ENCODE results near the gene PPDPF. TPM values are rescaled to one million over a fixed set of nuclear protein-coding genes. Genes with fewer than 3 reads are reported as not detected.

The PPDPF gene
- total and polyA plus RNA-seq, 2 donors (not counting 3 experiments of a cell fraction or from before 2014, with no cell fraction given) = 52.2 to 219 TPM

GRCh38 chr20:63555661-63556381, 35.3 kb downstream of the PPDPF start:
- intact Hi-C loops (cut with micrococcal nuclease) = no loop called here
- H3K79me2 ChIP-seq (ENCODE audit: control insufficient read depth, insufficient read depth, low read length) = no peaks in the 10 kb centered on the region
- H3K9me3 ChIP-seq (replicated peaks; ENCODE audit: control insufficient read depth, insufficient read depth, low read length) = no peaks in the 10 kb centered on the region
- H3K4me1 ChIP-seq (ENCODE audit: control insufficient read depth, extremely low read depth, insufficient read depth, low read length) = no peaks in the 10 kb centered on the region
- FAIRE-seq = no peak
- CTCF ChIA-PET = no interaction called here
- H3K9me1 ChIP-seq (replicated peaks; ENCODE audit: control insufficient read depth, extremely low read depth, insufficient read depth, low read length) = no peaks in the 10 kb centered on the region
- H3K9ac ChIP-seq (replicated peaks; ENCODE audit: extremely low read depth, insufficient read depth, low read length) = no peak overlapping the region
- no peak for DNase-seq (ENCODE audit: low read depth, low spot score)
- peaks cover 0 to 9% of the 10 kb centered on the region in 2 experiments for H3K36me3 ChIP-seq (ENCODE audit: control insufficient read depth in 2 of 2, extremely low read depth in 1 of 2, insufficient read depth in 2 of 2, low read length in 2 of 2)
- dilution Hi-C loops (cut with MboI; ENCODE audit: extremely low pct_ligation_motif_present, low sequenced_read_pairs) = no loop called here
- no peaks in the 10 kb centered on the region for H4K20me1 ChIP-seq (replicated peaks; ENCODE audit: control insufficient read depth, extremely low read depth, insufficient read depth, low read length)
- no peak overlapping the region for H3K4me3 ChIP-seq (replicated peaks in 1 of 3; ENCODE audit: insufficient read depth in 1 of 3, low read depth in 1 of 3, low read length in 3 of 3)
- no peak overlapping the region for H3K4me2 ChIP-seq (ENCODE audit: insufficient read depth, low read length)
- BruUV-seq (replicated peaks) = no TSS peak
- H2AFZ ChIP-seq (ENCODE audit: low read depth, low read length) = no peak overlapping the region
- POLR2A ChIA-PET = no interaction called here
- TF ChIP-seq MYC (IDR thresholded peaks at IDR 0.05; ENCODE audit: low read depth, low read length) = no peak
- TF ChIP-seq MAX (IDR thresholded peaks at IDR 0.05; ENCODE audit: insufficient read depth, insufficient read length) = no peak
- TF ChIP-seq POLR2AphosphoS5 (IDR thresholded peaks at IDR 0.05; ENCODE audit: insufficient read depth, low read depth, low read length) = no peak
- no peak for TF ChIP-seq JUN (IDR thresholded peaks at IDR 0.05; ENCODE audit: borderline replicate concordance, insufficient read depth, insufficient read length, low read depth)
- TF ChIP-seq POLR2A (IDR thresholded peaks at IDR 0.05; ENCODE audit: low read depth, low read length) = no peak
- TF ChIP-seq FOS (IDR thresholded peaks at IDR 0.05; ENCODE audit: borderline replicate concordance, insufficient read depth, low read length) = no peak
- TF ChIP-seq CTCF (IDR thresholded peaks at IDR 0.05; ENCODE audit: extremely low read depth in 1 of 2, insufficient read depth in 1 of 2, low read depth in 1 of 2, low read length in 2 of 2) = no peak
- no peak for TF ChIP-seq EZH2 (IDR thresholded peaks at IDR 0.05; ENCODE audit: borderline replicate concordance, low read depth, low read length, severe bottlenecking)
- TF ChIP-seq GATA2 (IDR thresholded peaks at IDR 0.05; ENCODE audit: insufficient read depth, insufficient read length, low read depth, low read length) = no peak
- no peak overlapping the region for H3K27ac ChIP-seq (ENCODE audit: insufficient read depth, low read depth, low read length)
- H3K27me3 ChIP-seq (ENCODE audit: control insufficient read depth in 2 of 2, insufficient read depth in 2 of 2, low read length in 2 of 2) = no peaks in the 10 kb centered on the region
